ENCODE data around the gene CST4.

The CST4 gene

DNA sequence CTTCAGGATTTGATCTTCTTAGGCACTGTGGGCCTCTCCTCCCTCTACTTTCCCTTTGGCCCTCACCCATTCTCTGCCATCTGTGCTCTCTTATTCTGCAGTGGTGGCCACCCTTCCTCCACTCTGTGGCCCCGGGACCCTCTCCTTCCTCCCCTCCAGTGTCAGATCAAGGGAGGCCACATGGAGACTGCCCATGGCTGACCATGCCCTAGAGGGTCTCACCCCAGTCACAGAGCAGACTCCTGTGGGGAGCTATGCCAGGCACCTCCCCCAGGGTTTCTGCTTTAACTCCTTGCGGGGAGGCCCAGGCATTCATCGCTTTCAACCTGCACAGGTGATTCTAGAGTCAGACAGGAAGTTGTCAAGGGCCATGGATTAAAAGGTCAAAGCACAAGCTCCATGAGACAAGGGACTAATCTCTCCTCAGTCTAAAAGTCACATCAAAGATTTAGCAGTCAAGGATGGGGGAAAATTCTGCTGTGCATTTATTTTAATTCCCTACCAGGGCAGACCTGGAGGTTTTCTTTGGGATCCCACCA lies 35.4 kb downstream of the CST4 start:
- DNase-seq (ENCODE audit: low read depth): no peak
- no peak overlapping the region for H3K4me3 ChIP-seq (ENCODE audit: low read depth, low read length)
- TF ChIP-seq, protein P1, sequence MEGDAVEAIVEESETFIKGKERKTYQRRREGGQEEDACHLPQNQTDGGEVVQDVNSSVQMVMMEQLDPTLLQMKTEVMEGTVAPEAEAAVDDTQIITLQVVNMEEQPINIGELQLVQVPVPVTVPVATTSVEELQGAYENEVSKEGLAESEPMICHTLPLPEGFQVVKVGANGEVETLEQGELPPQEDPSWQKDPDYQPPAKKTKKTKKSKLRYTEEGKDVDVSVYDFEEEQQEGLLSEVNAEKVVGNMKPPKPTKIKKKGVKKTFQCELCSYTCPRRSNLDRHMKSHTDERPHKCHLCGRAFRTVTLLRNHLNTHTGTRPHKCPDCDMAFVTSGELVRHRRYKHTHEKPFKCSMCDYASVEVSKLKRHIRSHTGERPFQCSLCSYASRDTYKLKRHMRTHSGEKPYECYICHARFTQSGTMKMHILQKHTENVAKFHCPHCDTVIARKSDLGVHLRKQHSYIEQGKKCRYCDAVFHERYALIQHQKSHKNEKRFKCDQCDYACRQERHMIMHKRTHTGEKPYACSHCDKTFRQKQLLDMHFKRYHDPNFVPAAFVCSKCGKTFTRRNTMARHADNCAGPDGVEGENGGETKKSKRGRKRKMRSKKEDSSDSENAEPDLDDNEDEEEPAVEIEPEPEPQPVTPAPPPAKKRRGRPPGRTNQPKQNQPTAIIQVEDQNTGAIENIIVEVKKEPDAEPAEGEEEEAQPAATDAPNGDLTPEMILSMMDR (IDR thresholded peaks at IDR 0.05; ENCODE audit: low read depth, low read length, missing control alignments): no peak

GRCh38 chr20:23652926-23653325 lies 35.9 kb downstream of the CST4 start:
- DNase-seq (ENCODE audit: low read depth): no peak
- TF ChIP-seq, protein P1 (IDR thresholded peaks at IDR 0.05; ENCODE audit: low read depth, low read length, missing control alignments): no peak
- H3K4me3 ChIP-seq (ENCODE audit: low read depth, low read length): no peak overlapping the region

GRCh38 chr20:23652371-23652770 lies 36.5 kb downstream of the CST4 start:
- H3K4me3 ChIP-seq (ENCODE audit: low read depth, low read length): no peak overlapping the region
- TF ChIP-seq, protein P1 (IDR thresholded peaks at IDR 0.05; ENCODE audit: low read depth, low read length, missing control alignments): no peak
- DNase-seq (ENCODE audit: low read depth): no peak

GRCh38 chr20:23651117-23651516 lies 37.7 kb downstream of the CST4 start:
- TF ChIP-seq, protein P1 (IDR thresholded peaks at IDR 0.05; ENCODE audit: low read depth, low read length, missing control alignments): no peak
- no peak for DNase-seq (ENCODE audit: low read depth)

GRCh38 chr20:23649830-23650417 lies 38.9 kb downstream of the CST4 start:
- DNase-seq (ENCODE audit: low read depth): no peak
- no peak overlapping the region for H3K4me3 ChIP-seq (ENCODE audit: low read depth, low read length)
- TF ChIP-seq, protein P1 (IDR thresholded peaks at IDR 0.05; ENCODE audit: low read depth, low read length, missing control alignments): no peak

More at GRCh38 chr20:23651117-23651516, 37.7 kb downstream of the CST4 start:
- H3K4me3 ChIP-seq (ENCODE audit: low read depth, low read length): no peak overlapping the region

DNA sequence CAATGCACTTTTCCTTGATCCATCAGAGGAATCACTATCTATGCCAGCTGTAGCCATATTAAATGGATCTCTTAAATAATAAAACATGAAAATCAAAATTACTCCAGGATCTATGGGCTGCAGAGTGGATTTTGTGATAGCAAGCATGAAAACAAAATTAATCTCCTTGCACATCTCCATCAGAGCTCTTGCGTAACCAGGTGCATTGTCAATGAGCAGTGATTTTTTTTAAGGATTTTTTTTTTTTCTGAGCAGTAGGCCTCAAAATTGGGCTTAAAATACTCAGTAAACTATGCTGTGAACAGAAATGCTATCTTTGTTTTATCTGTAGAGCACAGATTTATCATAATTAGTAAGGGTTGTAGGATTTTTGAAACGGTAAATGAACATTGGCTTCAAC lies 39.6 kb downstream of the CST4 start:
- TF ChIP-seq, protein P1 (IDR thresholded peaks at IDR 0.05; ENCODE audit: low read depth, low read length, missing control alignments): no peak
- no peak overlapping the region for H3K4me3 ChIP-seq (ENCODE audit: low read depth, low read length)
- DNase-seq (ENCODE audit: low read depth): no peak

DNA sequence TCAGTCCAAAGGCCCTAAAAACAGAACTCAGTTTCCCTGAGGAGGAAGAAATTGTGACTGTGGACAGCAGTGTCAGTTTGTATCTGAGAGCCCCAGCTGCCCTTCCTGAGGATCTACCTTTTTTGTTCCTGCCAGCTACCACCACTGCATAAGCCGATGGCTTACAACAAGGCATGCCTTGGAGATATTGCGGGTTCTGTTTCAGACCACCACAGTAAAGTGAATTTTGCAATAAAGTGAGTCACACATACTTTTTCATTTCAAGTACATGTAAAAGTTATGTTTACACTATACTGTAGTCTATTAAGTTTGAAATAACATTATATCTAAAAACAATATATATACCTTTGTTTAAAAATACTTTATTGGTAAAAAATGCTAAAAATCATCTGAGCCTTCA lies 41.5 kb downstream of the CST4 start:
- DNase-seq (ENCODE audit: low read depth): no peak
- TF ChIP-seq, protein P1 (IDR thresholded peaks at IDR 0.05; ENCODE audit: low read depth, low read length, missing control alignments): no peak
- H3K4me3 ChIP-seq (ENCODE audit: low read depth, low read length): no peak overlapping the region
